K562 treated with DMSO at 1 percent for 24 hours (cell line): ENCODE measurements around the gene ARHGEF26. TPM values are rescaled to one million over a fixed set of nuclear protein-coding genes. Genes with fewer than 3 reads are reported as not detected.

ENCODE experiments used
- total RNA-seq: library from RNA; unstranded; fragments of 300-600 nt; gene quantifications from 2 replicates; pipeline ENCODE4 v1.2.3, GENCODE V29; 2022; ENCODE audit warnings: low read depth; ENCODE audit not compliant: insufficient read depth

Gene ARHGEF26, protein sequence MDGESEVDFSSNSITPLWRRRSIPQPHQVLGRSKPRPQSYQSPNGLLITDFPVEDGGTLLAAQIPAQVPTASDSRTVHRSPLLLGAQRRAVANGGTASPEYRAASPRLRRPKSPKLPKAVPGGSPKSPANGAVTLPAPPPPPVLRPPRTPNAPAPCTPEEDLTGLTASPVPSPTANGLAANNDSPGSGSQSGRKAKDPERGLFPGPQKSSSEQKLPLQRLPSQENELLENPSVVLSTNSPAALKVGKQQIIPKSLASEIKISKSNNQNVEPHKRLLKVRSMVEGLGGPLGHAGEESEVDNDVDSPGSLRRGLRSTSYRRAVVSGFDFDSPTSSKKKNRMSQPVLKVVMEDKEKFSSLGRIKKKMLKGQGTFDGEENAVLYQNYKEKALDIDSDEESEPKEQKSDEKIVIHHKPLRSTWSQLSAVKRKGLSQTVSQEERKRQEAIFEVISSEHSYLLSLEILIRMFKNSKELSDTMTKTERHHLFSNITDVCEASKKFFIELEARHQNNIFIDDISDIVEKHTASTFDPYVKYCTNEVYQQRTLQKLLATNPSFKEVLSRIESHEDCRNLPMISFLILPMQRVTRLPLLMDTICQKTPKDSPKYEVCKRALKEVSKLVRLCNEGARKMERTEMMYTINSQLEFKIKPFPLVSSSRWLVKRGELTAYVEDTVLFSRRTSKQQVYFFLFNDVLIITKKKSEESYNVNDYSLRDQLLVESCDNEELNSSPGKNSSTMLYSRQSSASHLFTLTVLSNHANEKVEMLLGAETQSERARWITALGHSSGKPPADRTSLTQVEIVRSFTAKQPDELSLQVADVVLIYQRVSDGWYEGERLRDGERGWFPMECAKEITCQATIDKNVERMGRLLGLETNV
- total RNA-seq, result 0.31 TPM in 1 of 2 replicates, not detected in the other

DNA sequence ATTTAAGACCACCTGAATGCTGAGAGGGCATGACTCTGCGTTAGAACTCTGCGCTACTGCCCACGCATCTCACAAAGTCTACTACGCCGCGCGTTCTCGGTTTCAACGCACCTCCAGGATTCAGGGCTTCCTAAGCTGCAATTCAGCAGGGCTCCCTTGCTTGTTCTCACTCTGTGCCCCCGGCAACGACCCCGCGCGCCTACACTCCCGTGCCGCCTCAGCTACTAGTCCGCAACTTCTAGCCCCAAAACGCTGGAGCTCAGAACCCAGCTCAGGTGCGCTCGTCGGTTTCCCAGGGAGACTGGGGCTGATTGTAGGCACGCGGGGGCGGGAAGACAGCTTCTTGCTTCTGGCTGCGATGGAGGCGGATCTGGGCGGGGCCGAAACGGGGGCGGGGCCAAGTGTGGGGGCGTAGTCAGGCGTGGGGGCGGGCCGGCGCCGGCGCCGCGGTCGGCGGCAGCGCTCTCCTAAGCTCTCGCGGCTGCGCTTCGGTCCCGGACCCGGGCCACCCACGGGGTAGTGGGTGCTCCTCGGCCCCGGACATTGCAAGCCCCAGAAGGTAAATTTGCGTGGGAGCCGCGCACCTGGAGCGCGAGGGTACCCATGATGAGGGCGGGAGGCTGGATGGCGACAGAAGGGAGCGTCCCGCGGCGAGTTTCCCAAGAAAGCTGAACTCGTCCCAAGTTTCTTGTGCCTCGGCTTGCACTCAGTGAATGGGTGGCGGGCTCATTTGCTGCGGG is at the start of gene ARHGEF26:
ARHGEF26 (plus strand) TSS at position 430 of the 740 bp plus-strand sequence. CDS start 603 bp downstream, outside the sequence.

Other genes with a start within 250 kb of the ARHGEF26 start
- 12.0 and 26.3 TPM in 2 replicates for gene DHX36, start 203.1 kb downstream of the ARHGEF26 start, total RNA-seq